ENCODE results near the gene MRPL41.
"Not testable (repeated sequence)": the region's sequence is repeated elsewhere in the genome, so short reads cannot be mapped to it uniquely, and the experiment has no call there.

The MRPL41 gene

GRCh38 chr9:137551264-137552021 lies at the start of gene MRPL41:
TSS of gene MRPL41 (plus strand) at chr9:137551879. CDS start at chr9:137552082, 203 bp downstream.
- Histone ChIP-seq H3K27ac (ENCODE audit: low read depth, low read length) (peak within 1 kb of the TSS; percentile 80), H3K27me3 (ENCODE audit: control insufficient read depth in 1 of 2, insufficient read depth in 2 of 2, low read length in 2 of 2) (no peaks in the 10 kb centered on the region), H3K4me3 (ENCODE audit: low read depth in 1 of 2, low read length in 2 of 2) (peak within 1 kb of the TSS; percentile 53 to 99), H3K36me3 (ENCODE audit: insufficient read depth, low read length) (peaks cover 14% of the 10 kb centered on the region), H3K4me1 (ENCODE audit: insufficient read depth, low read length) (peaks cover 12% of the 10 kb centered on the region), H3K9ac (ENCODE audit: low read length) (peak within 1 kb of the TSS; percentile 37), H3K9me3 (ENCODE audit: low read length) (no peaks in the 10 kb centered on the region)

GRCh38 chr9:137502008-137502911 lies 49.4 kb upstream of the MRPL41 start:
- H3K36me3 ChIP-seq (ENCODE audit: insufficient read depth, low read length) = no peaks in the 10 kb centered on the region
- no peaks in the 10 kb centered on the region for H3K9me3 ChIP-seq (ENCODE audit: low read length)
- H3K4me3 ChIP-seq (ENCODE audit: low read depth in 1 of 2, low read length in 2 of 2) = no peak overlapping the region
- no peak overlapping the region for H3K9ac ChIP-seq (ENCODE audit: low read length)
- no peaks in the 10 kb centered on the region for H3K4me1 ChIP-seq (ENCODE audit: insufficient read depth, low read length)
- H3K27me3 ChIP-seq (ENCODE audit: control insufficient read depth in 1 of 2, insufficient read depth in 2 of 2, low read length in 2 of 2) = no peaks in the 10 kb centered on the region
- no peak overlapping the region for H3K27ac ChIP-seq (ENCODE audit: low read depth, low read length)

DNA sequence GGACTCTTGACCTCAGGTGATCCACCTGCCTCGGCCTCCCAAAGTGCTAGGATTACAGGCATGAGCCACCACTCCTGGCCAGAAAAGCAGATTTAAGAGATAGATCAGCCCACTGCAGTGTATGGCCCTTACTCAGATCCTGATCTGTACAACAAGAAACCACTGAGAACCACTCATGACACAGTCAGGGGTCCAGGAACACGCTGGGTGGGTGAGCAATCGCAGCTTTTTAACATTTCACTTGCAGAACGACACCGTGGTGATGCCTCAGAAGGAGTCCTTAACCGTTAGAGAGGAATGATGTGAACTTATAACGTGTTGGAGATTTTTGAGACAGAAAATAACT lies 47.3 kb upstream of the MRPL41 start:
- H3K36me3 ChIP-seq (ENCODE audit: insufficient read depth, low read length) = no peaks in the 10 kb centered on the region
- no peak overlapping the region for H3K9ac ChIP-seq (ENCODE audit: low read length)
- H3K4me3 ChIP-seq (ENCODE audit: low read depth in 1 of 2, low read length in 2 of 2) = no peak overlapping the region
- H3K9me3 ChIP-seq (ENCODE audit: low read length) = no peaks in the 10 kb centered on the region
- no peaks in the 10 kb centered on the region for H3K27me3 ChIP-seq (ENCODE audit: control insufficient read depth in 1 of 2, insufficient read depth in 2 of 2, low read length in 2 of 2)
- H3K27ac ChIP-seq (ENCODE audit: low read depth, low read length) = no peak overlapping the region
- no peaks in the 10 kb centered on the region for H3K4me1 ChIP-seq (ENCODE audit: insufficient read depth, low read length)

DNA sequence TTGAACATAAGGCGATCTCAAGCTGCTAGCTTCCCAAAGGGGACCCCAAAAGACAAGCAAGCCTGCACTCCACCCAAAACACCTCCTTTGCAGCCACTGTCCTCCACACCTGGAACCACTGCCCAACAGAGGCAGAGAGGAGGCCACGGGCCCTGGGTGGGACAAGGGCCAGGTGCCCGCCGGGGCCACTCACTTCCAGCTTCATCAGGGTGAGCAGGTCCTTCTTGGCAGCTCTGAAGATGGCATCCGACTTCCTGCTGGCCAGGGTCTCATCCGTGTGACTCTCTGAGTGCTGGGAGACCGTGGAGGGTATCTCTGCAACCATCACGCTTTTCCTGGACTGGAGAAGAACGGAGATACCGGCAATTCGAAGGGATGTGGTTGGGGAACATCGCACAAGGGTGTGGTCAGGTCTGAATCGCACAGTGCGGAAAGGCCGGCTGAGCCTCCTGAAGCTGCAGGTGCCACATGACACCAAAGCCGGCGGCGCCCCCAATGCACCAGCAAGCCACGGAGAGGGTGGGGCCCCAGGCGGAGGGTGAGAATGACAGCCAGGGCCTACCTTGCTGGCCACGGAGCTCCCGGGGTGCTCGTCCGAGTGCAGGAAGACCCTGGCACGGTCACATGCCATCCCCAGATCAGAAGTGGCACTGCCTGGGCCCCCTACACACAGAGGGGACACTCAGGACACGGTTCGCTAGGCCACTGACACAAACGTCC lies 46.1 kb upstream of the MRPL41 start:
- Histone ChIP-seq H3K36me3 (ENCODE audit: insufficient read depth, low read length) (no peaks in the 10 kb centered on the region), H3K9ac (ENCODE audit: low read length) (no peak overlapping the region), H3K4me1 (ENCODE audit: insufficient read depth, low read length) (no peaks in the 10 kb centered on the region), H3K27me3 (ENCODE audit: control insufficient read depth in 1 of 2, insufficient read depth in 2 of 2, low read length in 2 of 2) (no peaks in the 10 kb centered on the region), H3K4me3 (ENCODE audit: low read depth in 1 of 2, low read length in 2 of 2) (no peak overlapping the region), H3K27ac (ENCODE audit: low read depth, low read length) (no peak overlapping the region), H3K9me3 (ENCODE audit: low read length) (no peaks in the 10 kb centered on the region)

DNA sequence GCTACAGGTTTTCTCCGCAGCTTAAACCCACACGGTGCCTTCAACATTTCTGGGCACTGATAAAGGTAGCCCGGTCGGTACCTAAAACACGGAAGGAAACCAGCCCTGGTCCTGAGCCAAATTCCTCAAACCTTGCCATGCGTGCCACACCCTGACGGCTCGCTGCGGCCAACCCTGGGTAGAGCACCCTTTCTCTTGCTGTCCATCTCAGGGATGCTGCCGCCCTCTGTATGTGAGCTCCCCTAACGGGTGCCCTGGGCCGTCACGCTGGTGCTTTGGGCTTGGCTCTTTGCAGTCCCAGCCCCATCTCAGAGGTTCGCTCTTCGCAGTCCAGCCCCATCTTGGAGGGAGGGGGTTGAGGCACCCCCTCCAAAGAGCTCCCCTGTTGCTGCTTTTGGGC lies 45.4 kb upstream of the MRPL41 start:
- no peaks in the 10 kb centered on the region for H3K9me3 ChIP-seq (ENCODE audit: low read length)
- H3K27ac ChIP-seq (ENCODE audit: low read depth, low read length) = no peak overlapping the region
- no peak overlapping the region for H3K9ac ChIP-seq (ENCODE audit: low read length)
- no peaks in the 10 kb centered on the region for H3K27me3 ChIP-seq (ENCODE audit: control insufficient read depth in 1 of 2, insufficient read depth in 2 of 2, low read length in 2 of 2)
- H3K36me3 ChIP-seq (ENCODE audit: insufficient read depth, low read length) = no peaks in the 10 kb centered on the region
- no peak overlapping the region for H3K4me3 ChIP-seq (ENCODE audit: low read depth in 1 of 2, low read length in 2 of 2)
- no peaks in the 10 kb centered on the region for H3K4me1 ChIP-seq (ENCODE audit: insufficient read depth, low read length)

DNA sequence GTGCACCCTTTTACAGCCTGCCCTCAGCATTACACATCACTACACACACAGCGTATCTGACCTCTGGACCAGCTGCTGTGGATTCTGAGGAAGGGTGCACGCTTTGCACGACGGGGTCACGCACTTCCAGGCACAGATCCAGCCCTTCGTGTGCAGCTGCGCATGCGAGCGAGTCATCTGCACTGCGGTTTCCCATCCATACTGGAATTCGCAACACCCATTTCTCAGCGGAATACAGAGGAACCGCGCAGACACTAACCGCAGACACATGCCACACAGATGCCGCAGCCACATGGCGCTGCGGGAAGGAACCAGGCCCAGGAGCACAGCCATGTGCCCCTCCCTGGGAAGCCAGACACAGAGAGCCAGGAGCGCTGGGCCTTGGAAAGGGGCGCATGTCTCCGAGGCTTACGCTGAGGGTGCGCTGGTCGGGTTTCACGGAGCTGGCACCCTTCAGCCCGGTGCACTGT lies 44.9 kb upstream of the MRPL41 start:
- Histone ChIP-seq H3K4me3 (ENCODE audit: low read depth in 1 of 2, low read length in 2 of 2) (no peak overlapping the region), H3K27me3 (ENCODE audit: control insufficient read depth in 1 of 2, insufficient read depth in 2 of 2, low read length in 2 of 2) (no peaks in the 10 kb centered on the region), H3K36me3 (ENCODE audit: insufficient read depth, low read length) (no peaks in the 10 kb centered on the region), H3K9ac (ENCODE audit: low read length) (no peak overlapping the region), H3K4me1 (ENCODE audit: insufficient read depth, low read length) (no peaks in the 10 kb centered on the region), H3K9me3 (ENCODE audit: low read length) (no peaks in the 10 kb centered on the region), H3K27ac (ENCODE audit: low read depth, low read length) (no peak overlapping the region)

GRCh38 chr9:137509198-137509597 lies 42.5 kb upstream of the MRPL41 start:
- H3K9ac ChIP-seq (ENCODE audit: low read length) = no peak overlapping the region
- H3K27me3 ChIP-seq (ENCODE audit: control insufficient read depth in 1 of 2, insufficient read depth in 2 of 2, low read length in 2 of 2) = no peaks in the 10 kb centered on the region
- H3K27ac ChIP-seq (ENCODE audit: low read depth, low read length) = no peak overlapping the region
- no peak overlapping the region for H3K4me3 ChIP-seq (ENCODE audit: low read depth in 1 of 2, low read length in 2 of 2)
- H3K9me3 ChIP-seq (ENCODE audit: low read length) = no peaks in the 10 kb centered on the region
- no peaks in the 10 kb centered on the region for H3K4me1 ChIP-seq (ENCODE audit: insufficient read depth, low read length)
- no peaks in the 10 kb centered on the region for H3K36me3 ChIP-seq (ENCODE audit: insufficient read depth, low read length)

GRCh38 chr9:137511126-137511525 lies 40.6 kb upstream of the MRPL41 start:
- H3K4me3 ChIP-seq (ENCODE audit: low read depth in 1 of 2, low read length in 2 of 2); H3K4me1 ChIP-seq (ENCODE audit: insufficient read depth, low read length); H3K9ac ChIP-seq (ENCODE audit: low read length); H3K9me3 ChIP-seq (ENCODE audit: low read length); H3K27ac ChIP-seq (ENCODE audit: low read depth, low read length); H3K36me3 ChIP-seq (ENCODE audit: insufficient read depth, low read length); H3K27me3 ChIP-seq (ENCODE audit: control insufficient read depth in 1 of 2, insufficient read depth in 2 of 2, low read length in 2 of 2): not testable (repeated sequence)

- Histone ChIP-seq H3K4me3 (ENCODE audit: low read depth in 1 of 2, low read length in 2 of 2) (no peak overlapping the region), H3K27me3 (ENCODE audit: control insufficient read depth in 1 of 2, insufficient read depth in 2 of 2, low read length in 2 of 2) (no peaks in the 10 kb centered on the region), H3K4me1 (ENCODE audit: insufficient read depth, low read length) (no peaks in the 10 kb centered on the region), H3K27ac (ENCODE audit: low read depth, low read length) (no peak overlapping the region), H3K36me3 (ENCODE audit: insufficient read depth, low read length) (no peaks in the 10 kb centered on the region), H3K9ac (ENCODE audit: low read length) (no peak overlapping the region), H3K9me3 (ENCODE audit: low read length) (no peaks in the 10 kb centered on the region)
Observed at GRCh38 chr9:137511758-137512463, 39.8 kb upstream of the MRPL41 start.

- not testable (repeated sequence) for H3K9ac ChIP-seq (ENCODE audit: low read length); H3K36me3 ChIP-seq (ENCODE audit: insufficient read depth, low read length); H3K4me3 ChIP-seq (ENCODE audit: low read depth in 1 of 2, low read length in 2 of 2); H3K9me3 ChIP-seq (ENCODE audit: low read length); H3K4me1 ChIP-seq (ENCODE audit: insufficient read depth, low read length); H3K27me3 ChIP-seq (ENCODE audit: control insufficient read depth in 1 of 2, insufficient read depth in 2 of 2, low read length in 2 of 2); H3K27ac ChIP-seq (ENCODE audit: low read depth, low read length)
Observed at GRCh38 chr9:137513136-137513535, 38.5 kb upstream of the MRPL41 start.
